ENCODE data around the gene B3GNT9. TPM values are rescaled to one million over a fixed set of nuclear protein-coding genes. Genes with fewer than 3 reads are reported as not detected.

The B3GNT9 gene
- polyA plus RNA-seq, 1 of the 3 experiments (the other 2 are of a cell fraction), result 9.9 TPM

DNA sequence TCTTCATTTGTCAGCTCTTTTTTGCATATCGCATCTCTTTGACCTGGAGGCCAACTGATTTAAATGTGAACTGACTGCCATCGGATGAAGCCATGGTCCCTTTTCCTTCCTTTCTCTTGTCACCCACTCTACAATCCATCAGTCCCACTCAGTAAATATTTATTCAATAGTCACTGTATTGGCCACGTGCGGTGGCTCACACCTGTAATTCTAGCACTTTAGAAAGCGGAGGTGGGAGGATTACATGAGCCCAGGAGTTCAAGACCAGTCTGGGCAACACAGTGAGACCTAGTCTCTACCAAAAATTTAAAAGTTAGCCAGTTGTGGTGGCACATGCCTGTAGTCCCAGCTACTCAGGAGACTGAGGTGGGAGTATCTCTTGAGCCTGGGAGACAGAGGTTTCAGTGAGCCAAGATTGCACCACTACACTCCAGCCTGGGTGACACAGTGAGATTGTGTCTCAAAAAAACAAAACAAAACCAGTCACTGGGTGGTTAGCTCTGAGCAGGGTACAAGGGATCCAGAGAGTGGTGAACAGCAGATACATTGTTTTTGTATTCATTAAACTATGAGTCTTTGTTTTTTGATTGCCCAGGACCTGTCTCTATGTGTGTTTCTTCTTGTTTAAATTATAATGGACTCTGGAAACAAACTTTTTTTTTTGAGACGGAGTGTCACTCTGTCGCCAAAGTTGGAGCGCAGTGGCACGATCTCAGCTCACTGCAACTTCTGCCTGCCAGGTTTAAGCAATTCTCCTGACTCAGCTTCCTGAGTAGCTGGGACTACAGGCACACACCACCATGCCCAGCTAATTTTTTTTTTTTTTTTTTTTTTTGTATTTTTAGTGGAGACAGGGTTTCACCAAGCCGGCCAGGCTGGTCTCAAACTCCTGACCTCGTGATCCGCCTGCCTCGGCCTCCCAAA is 34.1 kb downstream of the B3GNT9 start:
- Histone ChIP-seq H3K27me3 (ENCODE audit: insufficient read depth) (no peaks in the 10 kb centered on the region), H3K9me3 (no peaks in the 10 kb centered on the region), H3K27ac (ENCODE audit: low read depth in 2 of 2, low read length in 1 of 2) (peak overlapping the region in 1 of 2 experiments; percentile 77; a peak in 2 of 4 replicates), H3K9me2 (no peaks in the 10 kb centered on the region), H3K36me3 (replicated peaks in 1 of 2; ENCODE audit: control insufficient read depth in 1 of 2, insufficient read depth in 2 of 2, low read length in 1 of 2) (peaks cover 8 to 15% of the 10 kb centered on the region in 2 experiments), H3F3A (replicated peaks; ENCODE audit: insufficient read depth) (peaks cover 19% of the 10 kb centered on the region), H3K4me3 (ENCODE audit: low read depth in 2 of 2, low read length in 1 of 2) (no peak overlapping the region), H3K9ac (no peak overlapping the region), H3K4me2 (no peak overlapping the region), H3K4me1 (ENCODE audit: control insufficient read depth in 1 of 2, insufficient read depth in 2 of 2, low read depth in 1 of 2, low read length in 1 of 2) (peaks cover 0 to 4% of the 10 kb centered on the region in 2 experiments; a peak in 1 of 4 replicates), H4K20me1 (ENCODE audit: insufficient read depth) (peaks cover 8% of the 10 kb centered on the region), H2AFZ (ENCODE audit: low read depth) (no peak overlapping the region), H3K79me2 (ENCODE audit: insufficient read depth) (peaks cover 77% of the 10 kb centered on the region)
- CTCF ChIA-PET, result interaction anchor here (0.8 to 1.8 kb wide), 3 partner anchors 16 to 156 kb away, joined by 3 to 7 read pairs (median 3); partner anchors contain the start of gene CES3
- POLR2A ChIA-PET, result no interaction called here
- no peak for TF ChIP-seq RCOR1 (IDR thresholded peaks at IDR 0.05; ENCODE audit: low read length)
- TF ChIP-seq SMC3 (IDR thresholded peaks at IDR 0.05; ENCODE audit: low read depth, low read length), result no peak
- TF ChIP-seq TEAD4 (IDR thresholded peaks at IDR 0.05; ENCODE audit: borderline replicate concordance, insufficient read depth), result no peak
- no peak for TF ChIP-seq MEF2A (IDR thresholded peaks at IDR 0.05; ENCODE audit: borderline replicate concordance, low read depth)
- TF ChIP-seq MXI1 (IDR thresholded peaks at IDR 0.05; ENCODE audit: low read depth, low read length), result no peak
- TF ChIP-seq, protein P1, sequence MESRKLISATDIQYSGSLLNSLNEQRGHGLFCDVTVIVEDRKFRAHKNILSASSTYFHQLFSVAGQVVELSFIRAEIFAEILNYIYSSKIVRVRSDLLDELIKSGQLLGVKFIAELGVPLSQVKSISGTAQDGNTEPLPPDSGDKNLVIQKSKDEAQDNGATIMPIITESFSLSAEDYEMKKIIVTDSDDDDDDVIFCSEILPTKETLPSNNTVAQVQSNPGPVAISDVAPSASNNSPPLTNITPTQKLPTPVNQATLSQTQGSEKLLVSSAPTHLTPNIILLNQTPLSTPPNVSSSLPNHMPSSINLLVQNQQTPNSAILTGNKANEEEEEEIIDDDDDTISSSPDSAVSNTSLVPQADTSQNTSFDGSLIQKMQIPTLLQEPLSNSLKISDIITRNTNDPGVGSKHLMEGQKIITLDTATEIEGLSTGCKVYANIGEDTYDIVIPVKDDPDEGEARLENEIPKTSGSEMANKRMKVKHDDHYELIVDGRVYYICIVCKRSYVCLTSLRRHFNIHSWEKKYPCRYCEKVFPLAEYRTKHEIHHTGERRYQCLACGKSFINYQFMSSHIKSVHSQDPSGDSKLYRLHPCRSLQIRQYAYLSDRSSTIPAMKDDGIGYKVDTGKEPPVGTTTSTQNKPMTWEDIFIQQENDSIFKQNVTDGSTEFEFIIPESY (IDR thresholded peaks at IDR 0.05; ENCODE audit: borderline replicate concordance, low read depth), result no peak
- TF ChIP-seq FOSL2 (IDR thresholded peaks at IDR 0.05; ENCODE audit: borderline replicate concordance, low read depth), result no peak
- no peak for TF ChIP-seq ELF1 (IDR thresholded peaks at IDR 0.05)
- no peak for DNase-seq
- WGBS (ENCODE audit: low lambda C conversion rate), result 96% methylated on average over 13 of the region's 13 CpGs

DNA sequence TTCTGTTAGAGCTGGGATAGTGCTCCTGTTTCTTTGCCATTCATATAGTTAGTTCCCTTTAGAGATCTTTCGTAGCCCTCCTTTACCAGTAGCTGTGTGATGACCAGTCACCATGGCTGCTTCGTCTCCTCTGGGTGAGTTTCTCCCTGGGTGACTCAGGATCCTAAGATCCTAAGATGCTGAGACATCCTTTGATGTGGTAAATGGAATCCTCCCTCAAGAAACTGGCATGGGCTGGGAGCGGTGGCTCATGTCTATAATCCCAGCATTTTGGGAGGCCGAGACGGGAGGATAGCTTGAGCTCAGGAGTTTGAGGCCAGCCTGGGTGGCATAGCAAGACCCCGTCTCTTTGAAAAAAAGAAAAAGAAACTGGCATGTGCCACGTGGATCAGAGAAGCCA is 35.2 kb downstream of the B3GNT9 start:
- Histone ChIP-seq H3K79me2 (ENCODE audit: insufficient read depth) (peaks cover 83% of the 10 kb centered on the region), H2AFZ (ENCODE audit: low read depth) (no peak overlapping the region), H3K4me3 (ENCODE audit: low read depth in 2 of 2, low read length in 1 of 2) (no peak overlapping the region), H3K4me2 (peak overlapping the region; percentile 26), H3K27me3 (ENCODE audit: insufficient read depth) (no peaks in the 10 kb centered on the region), H3K27ac (ENCODE audit: low read depth in 2 of 2, low read length in 1 of 2) (peak overlapping the region in 1 of 2 experiments; percentile 77; a peak in 2 of 4 replicates), H3K9ac (peak overlapping the region; percentile 28; the same call in 1 of the 2 replicates), H4K20me1 (ENCODE audit: insufficient read depth) (peaks cover 8% of the 10 kb centered on the region), H3K9me2 (no peaks in the 10 kb centered on the region), H3K9me3 (no peaks in the 10 kb centered on the region), H3K36me3 (replicated peaks in 1 of 2; ENCODE audit: control insufficient read depth in 1 of 2, insufficient read depth in 2 of 2, low read length in 1 of 2) (peaks cover 5 to 7% of the 10 kb centered on the region in 2 experiments), H3F3A (replicated peaks; ENCODE audit: insufficient read depth) (peaks cover 19% of the 10 kb centered on the region), H3K4me1 (ENCODE audit: control insufficient read depth in 1 of 2, insufficient read depth in 2 of 2, low read depth in 1 of 2, low read length in 1 of 2) (peaks cover 6 to 11% of the 10 kb centered on the region in 2 experiments; a peak in 2 of 4 replicates)
- POLR2A ChIA-PET, result no interaction called here
- DNase-seq, result no peak
- CTCF ChIA-PET, result interaction anchor here (0.6 to 1.8 kb wide), 5 partner anchors 13 to 157 kb away, joined by 3 to 7 read pairs (median 3); partner anchors contain the start of gene CES3
- WGBS (ENCODE audit: low lambda C conversion rate), result 63% methylated on average over 7 of the region's 7 CpGs
- TF ChIP-seq RCOR1 (IDR thresholded peaks at IDR 0.05; ENCODE audit: low read length) (no peak), EZH2phosphoT487 (IDR thresholded peaks at IDR 0.05; ENCODE audit: borderline replicate concordance, low read depth) (no peak), SIN3A (IDR thresholded peaks at IDR 0.05; ENCODE audit: borderline replicate concordance, low read depth, low read length) (no peak), RFX5 (IDR thresholded peaks at IDR 0.05; ENCODE audit: low read length) (no peak), NFIC (IDR thresholded peaks at IDR 0.05; ENCODE audit: borderline replicate concordance) (no peak; the same call in 1 of the 2 replicates)
- TF ChIP-seq, protein P1 (IDR thresholded peaks at IDR 0.05; ENCODE audit: borderline replicate concordance, low read depth), result no peak
- TF ChIP-seq, protein P2, sequence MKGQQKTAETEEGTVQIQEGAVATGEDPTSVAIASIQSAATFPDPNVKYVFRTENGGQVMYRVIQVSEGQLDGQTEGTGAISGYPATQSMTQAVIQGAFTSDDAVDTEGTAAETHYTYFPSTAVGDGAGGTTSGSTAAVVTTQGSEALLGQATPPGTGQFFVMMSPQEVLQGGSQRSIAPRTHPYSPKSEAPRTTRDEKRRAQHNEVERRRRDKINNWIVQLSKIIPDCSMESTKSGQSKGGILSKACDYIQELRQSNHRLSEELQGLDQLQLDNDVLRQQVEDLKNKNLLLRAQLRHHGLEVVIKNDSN (IDR thresholded peaks at IDR 0.05; ENCODE audit: borderline replicate concordance, low read depth), result no peak
- TF ChIP-seq, protein P3, sequence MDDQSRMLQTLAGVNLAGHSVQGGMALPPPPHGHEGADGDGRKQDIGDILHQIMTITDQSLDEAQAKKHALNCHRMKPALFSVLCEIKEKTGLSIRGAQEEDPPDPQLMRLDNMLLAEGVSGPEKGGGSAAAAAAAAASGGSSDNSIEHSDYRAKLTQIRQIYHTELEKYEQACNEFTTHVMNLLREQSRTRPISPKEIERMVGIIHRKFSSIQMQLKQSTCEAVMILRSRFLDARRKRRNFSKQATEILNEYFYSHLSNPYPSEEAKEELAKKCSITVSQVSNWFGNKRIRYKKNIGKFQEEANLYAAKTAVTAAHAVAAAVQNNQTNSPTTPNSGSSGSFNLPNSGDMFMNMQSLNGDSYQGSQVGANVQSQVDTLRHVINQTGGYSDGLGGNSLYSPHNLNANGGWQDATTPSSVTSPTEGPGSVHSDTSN (IDR thresholded peaks at IDR 0.05), result peak; percentile 18; the same call in 1 of the 2 replicates
- TF ChIP-seq, protein P4, sequence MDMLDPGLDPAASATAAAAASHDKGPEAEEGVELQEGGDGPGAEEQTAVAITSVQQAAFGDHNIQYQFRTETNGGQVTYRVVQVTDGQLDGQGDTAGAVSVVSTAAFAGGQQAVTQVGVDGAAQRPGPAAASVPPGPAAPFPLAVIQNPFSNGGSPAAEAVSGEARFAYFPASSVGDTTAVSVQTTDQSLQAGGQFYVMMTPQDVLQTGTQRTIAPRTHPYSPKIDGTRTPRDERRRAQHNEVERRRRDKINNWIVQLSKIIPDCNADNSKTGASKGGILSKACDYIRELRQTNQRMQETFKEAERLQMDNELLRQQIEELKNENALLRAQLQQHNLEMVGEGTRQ (IDR thresholded peaks at IDR 0.05; ENCODE audit: borderline replicate concordance, low read depth, low read length), result no peak

Measured in SK-N-SH (cell line).